ENCODE measurements around the gene BBX.

BBX gene

GRCh38 chr3:107752202-107752990, 229.6 kb downstream of the BBX start:
- DNase-seq (ENCODE audit: low spot score) = no peak

GRCh38 chr3:107753494-107753893, 230.7 kb downstream of the BBX start:
- peak; percentile 57 for DNase-seq (ENCODE audit: low spot score)

DNA sequence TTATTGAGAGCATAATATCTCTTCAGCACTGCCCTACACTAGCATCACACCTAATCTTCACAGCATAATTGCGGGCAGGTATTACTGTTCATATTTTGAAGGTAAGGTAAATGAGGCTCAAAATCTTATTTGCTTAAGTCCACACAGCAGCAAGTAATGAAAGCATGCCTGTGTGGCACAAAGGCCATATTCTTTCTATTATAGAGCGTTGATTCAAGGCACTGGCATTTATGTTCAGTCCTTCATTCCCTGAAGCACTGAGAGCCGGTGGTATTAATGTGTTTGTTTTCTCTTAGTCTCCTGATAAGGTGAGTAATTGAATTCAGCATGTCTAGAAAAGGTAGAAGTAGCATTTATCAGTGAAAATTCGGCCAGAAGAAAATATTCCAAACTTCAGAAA, 231.2 kb downstream of the BBX start:
- DNase-seq (ENCODE audit: low spot score) = no peak

DNA sequence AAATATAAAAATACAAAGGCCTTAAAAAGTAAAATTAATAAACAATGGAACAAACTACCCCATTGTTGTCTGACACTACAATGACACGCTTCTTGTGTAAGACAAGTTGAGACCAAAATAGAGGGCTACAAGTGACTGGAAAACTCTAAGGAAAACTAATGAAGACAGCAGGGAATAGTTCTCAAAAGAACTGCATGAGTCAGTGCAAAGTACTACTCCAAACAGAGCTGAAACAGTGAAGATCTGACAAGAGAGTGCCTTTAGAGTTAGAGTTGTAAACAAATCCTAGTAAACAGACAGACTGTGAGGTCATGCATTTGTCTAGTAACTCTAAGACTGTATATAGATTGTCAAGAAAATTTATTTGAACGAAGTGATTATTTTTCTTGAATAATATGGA, 233.9 kb downstream of the BBX start:
- DNase-seq (ENCODE audit: low spot score) = no peak

GRCh38 chr3:107757140-107757539, 234.4 kb downstream of the BBX start:
- DNase-seq (ENCODE audit: low spot score) = no peak

GRCh38 chr3:107760144-107760543, 237.4 kb downstream of the BBX start:
- DNase-seq (ENCODE audit: low spot score) = no peak

DNA sequence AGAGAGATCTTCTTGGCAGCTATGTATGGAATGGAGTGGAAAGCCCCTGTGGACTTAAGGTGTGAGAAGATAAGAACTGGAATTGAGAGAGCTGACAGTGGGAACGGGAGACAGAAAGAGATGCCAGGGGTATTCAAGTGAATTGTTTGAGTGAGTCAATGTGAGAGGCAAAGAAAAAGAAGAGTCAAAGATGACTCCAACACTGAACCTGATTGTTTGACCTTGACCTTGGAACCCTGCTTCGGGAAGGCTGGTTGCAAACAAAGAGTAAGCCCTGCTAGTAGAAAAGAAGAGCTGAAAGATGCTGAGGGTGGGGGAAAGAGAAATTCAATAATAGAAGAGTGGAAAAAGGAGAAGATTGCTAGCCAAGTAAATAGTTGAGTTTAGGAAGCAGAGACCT, 238.6 kb downstream of the BBX start:
- DNase-seq (ENCODE audit: low spot score) = no peak

DNA sequence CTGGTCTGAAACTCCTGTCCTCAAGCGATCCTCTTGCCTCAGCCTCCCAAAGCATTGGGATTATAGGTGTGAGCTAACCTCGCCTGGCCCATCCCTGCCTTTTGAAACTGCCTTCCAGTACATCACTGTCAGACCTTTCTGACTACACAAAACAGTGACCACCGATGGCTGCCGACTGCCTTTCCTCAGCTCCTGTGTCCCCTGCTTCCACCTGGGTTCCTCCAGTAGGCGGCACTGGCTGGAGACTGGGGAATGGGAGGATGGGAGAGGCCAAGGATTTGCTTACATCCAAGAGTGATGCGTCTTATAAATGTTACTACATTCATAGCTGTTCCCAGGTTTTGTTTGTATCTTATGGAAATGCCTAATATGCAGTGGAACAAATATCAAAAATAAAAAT, 242.8 kb downstream of the BBX start:
- DNase-seq (ENCODE audit: low spot score) = no peak

- DNase-seq (ENCODE audit: low spot score) = no peak
These were observed 245.3 kb downstream of the BBX start for GRCh38 chr3:107767897-107768605.

GRCh38 chr3:107769882-107770281, 247.1 kb downstream of the BBX start:
- DNase-seq (ENCODE audit: low spot score) = no peak

DNA sequence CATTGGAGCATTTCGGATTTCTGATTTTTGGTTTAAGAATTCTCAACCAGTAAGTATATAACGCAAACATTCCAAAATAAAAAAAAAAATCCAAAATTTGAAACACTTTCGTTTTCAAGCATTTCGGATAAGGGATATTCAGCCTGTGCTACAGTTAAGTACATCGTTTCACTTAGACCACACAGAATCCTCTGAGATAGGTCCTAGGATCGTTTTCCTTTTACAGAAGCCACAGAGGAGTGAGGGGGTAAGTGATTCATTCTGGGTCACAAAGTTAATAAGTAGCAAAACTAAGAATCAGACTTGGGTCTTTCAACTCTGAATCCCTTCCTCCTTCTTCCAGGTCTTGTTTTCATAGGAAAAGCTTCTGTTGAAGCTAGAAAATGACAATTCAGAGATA, 249.3 kb downstream of the BBX start:
- DNase-seq (ENCODE audit: low spot score) = no peak

DNA sequence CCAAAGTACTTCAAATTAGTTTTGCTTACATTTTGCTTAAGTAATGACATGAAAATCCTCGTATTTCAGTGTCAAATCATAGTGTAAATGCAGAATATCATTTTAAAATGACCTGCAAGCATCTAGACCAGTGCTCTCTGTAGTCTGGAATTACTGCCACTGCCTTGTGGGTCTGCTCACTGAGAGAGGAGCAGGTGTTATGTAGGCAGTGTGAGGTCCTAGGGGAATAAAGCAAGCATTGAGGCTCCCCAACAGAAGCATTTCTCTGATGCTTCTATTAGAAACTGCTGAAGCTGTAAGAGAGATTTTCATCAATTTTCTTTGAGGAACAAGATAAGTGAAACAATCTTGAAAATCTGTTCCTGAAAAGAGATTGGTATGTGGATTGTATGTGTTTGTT, 253.2 kb downstream of the BBX start:
- no peak for DNase-seq (ENCODE audit: low spot score)

DNA sequence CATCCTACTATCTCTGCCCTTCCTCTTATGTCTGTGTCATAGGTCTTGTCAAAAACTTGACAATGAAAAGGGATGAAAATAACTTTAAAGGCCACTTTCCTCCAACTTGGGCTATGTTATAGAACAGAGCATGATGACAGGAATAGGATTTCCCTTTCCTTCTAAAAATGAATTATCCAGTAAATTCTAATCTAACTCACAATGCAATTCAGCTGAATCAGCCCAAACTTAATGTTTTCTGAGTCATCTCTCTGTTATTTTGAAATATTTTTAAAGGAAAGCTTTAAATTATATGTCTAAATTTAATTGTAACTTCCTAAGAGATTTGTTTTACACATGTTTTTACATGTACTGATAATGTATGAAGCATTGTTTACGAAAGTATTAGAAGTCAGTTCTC, 258.5 kb downstream of the BBX start:
- DNase-seq (ENCODE audit: low spot score) = no peak

DNA sequence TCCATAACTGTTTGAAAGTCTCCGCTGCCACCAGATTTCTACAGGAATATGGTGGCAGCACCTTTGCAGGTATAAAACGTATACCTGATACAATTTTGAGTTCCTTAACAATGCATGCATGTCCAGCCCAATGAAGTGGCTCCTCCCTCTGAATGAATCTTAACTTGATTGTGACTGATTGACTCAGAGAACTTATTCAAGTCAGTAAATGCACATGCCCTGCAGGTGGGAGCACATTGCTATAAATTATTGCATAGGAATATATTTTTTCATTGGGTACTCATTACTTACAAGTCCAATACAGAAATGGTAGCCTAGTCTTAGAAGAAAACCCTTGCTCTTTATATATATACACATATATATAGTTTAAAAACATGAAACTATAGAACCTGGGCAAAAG, 259.3 kb downstream of the BBX start:
- no peak for DNase-seq (ENCODE audit: low spot score)

DNA sequence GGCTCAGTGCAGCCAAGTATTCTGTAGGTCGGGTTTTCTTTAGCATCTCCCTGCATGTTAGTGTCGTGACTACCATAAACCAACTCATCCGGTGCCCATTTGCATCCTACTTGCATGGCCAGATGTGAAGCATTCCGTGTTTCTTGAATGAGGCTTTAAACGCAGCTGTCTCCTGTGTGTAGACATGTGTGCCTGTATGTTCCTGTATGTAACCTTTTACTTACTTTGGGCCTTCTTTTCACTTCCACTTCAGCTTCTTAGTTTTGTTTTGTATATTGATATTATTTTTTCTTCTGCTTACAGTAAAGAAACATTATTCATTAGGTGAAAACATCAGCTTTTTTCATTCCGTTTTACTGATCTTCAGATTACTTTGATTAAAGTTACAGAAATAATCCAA, 267.9 kb downstream of the BBX start:
- no peak for DNase-seq (ENCODE audit: low spot score)

DNA sequence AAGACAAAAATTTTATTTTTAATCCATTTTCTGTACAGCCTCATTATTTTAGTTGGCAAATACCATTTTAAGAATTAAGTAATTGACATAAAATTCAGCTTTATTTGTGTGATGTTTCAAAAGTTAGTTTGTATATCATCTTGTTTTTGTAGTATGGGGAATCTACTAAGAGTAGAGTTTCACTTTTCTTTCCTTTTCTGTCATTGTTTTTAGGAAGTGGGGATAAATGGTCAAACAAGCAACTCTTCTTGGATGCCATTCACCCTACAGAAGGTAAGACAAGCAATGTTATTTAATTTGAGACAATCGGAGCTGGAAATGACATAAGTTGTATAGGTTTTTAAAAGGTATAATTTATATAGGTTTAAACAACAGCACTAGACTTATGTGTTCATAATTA, 268.3 kb downstream of the BBX start:
- no peak for DNase-seq (ENCODE audit: low spot score)

- DNase-seq (ENCODE audit: low spot score) = no peak
These were observed 268.7 kb downstream of the BBX start for GRCh38 chr3:107791450-107791849.

DNA sequence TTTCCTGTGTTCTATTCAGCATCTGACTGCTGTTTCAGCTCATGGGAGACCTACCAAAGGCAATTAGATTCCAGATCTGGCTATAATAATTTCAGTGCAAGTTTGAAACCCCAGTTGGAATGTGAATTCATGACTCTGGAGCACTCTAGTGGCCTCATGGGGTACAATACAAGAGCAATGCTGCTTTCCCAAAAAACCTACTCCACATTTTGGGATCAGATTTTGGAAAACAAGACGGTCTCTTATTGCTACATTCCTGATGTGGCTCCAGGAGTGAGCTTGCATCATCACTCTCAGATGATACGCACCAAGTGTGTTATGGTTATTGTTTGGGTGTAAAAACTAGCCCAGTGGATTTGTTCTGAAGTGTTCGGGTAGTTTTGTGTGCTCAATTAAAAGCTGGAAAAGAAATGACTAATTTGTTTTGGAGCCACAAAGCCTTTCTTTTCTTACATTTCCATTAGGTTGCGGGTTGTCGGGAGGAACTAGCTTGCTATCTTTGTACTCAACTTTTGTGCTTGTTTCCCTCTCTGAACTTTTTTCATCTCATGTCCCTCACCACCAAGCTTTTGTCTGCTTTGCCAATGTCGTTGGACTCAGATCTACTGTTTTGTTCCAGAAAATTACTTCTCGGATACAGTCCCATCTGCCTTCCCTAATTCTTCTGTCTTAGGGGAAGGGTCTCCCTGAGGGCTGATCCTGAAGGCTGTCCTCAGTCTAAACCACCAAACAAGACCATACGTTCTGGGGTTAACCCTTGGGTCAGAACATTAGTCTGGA, 272.1 kb downstream of the BBX start:
- no peak for DNase-seq (ENCODE audit: low spot score)

GRCh38 chr3:107795514-107796094, 272.8 kb downstream of the BBX start:
- DNase-seq (ENCODE audit: low spot score) = no peak

GRCh38 chr3:107796791-107797190, 274.0 kb downstream of the BBX start:
- no peak for DNase-seq (ENCODE audit: low spot score)

GRCh38 chr3:107797586-107797985, 274.8 kb downstream of the BBX start:
- no peak for DNase-seq (ENCODE audit: low spot score)

DNA sequence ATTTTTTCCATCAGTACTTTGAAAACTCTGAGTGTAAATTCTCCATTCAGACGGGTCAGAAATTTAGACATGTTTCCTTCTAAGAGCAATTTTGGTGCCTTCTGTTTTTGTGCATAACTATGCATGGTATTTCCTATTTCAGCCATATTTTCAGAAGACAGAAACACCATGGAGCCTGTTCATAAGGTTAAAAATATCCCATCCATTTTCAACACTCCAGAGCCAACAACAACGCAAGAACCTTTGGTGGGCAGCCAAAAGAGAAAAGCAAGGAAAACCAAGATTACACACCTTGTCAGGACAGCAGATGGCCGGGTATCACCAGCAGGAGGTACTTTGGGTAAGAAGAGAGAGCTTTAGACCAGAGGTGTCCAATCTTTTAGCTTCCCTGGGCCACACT, 275.6 kb downstream of the BBX start:
- DNase-seq (ENCODE audit: low spot score) = no peak

DNA sequence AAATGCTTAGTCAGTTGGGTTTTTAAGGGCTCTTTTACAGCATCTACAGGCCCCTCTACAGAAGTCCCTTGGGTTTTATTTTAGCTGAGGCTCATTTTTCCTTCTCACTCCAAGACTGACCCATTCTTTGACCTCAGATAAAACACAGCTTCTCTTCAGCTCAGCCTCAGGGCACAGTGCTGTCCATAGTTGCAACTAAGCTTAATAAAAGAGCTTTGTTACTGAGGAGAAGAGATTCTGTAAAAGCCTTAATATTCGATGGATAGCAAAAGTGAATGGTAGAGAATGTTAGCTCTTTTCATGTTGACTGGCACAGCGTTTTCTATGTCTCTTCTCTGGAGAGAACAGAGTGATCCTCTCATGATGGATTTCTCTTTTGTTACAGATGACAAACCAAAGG, 277.9 kb downstream of the BBX start:
- no peak for DNase-seq (ENCODE audit: low spot score)
